ENCODE data around the gene SLC25A18.

SLC25A18 gene

GRCh38 chr22:17570851-17571631, 7.7 kb downstream of the SLC25A18 start:
- no peak for DNase-seq (ENCODE audit: low spot score)

DNA sequence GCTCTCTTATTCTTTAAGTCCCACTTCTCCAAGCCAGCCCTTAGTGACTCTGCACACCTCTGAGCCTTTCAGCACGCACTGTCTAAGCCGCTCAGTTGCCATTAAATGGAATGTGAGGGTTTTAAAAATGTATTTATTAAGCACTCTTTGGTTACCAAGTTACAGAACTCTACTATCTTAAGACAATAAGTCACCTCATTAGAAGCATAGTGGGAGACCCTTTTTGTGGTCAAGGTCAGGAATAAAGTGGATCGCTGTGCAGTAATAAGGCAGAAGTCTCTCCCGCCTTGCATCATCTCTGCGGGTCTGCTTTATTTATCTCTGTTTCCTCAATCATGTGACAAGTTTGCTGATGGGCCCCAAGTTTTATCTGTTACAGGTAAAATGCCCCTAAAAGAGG, 11.9 kb downstream of the SLC25A18 start:
- DNase-seq (ENCODE audit: low spot score), result no peak

- no peak for DNase-seq (ENCODE audit: low spot score)
These were observed 12.4 kb downstream of the SLC25A18 start for GRCh38 chr22:17575681-17576080.

DNA sequence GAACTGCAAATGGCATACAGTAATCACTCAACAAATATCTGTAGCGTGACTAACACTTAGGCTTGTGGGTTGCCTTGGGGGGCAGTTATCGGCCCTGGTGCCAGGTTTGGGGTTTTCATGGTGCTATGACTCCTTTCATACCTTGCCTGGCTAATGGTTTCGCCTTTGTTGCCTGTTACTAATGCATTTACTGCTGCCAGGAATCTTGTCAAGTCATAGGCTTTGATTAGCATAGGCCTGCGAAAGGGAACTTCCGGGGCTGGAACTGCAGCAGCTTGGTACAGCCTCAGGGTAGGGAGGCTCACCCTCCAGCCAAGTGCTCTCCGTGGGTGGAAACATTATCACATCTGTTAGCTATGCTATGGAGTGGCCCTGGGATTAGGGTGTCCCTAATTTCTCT, 13.2 kb downstream of the SLC25A18 start:
- no peak for DNase-seq (ENCODE audit: low spot score)

GRCh38 chr22:17578136-17578754, 14.9 kb downstream of the SLC25A18 start:
- no peak for DNase-seq (ENCODE audit: low spot score)

DNA sequence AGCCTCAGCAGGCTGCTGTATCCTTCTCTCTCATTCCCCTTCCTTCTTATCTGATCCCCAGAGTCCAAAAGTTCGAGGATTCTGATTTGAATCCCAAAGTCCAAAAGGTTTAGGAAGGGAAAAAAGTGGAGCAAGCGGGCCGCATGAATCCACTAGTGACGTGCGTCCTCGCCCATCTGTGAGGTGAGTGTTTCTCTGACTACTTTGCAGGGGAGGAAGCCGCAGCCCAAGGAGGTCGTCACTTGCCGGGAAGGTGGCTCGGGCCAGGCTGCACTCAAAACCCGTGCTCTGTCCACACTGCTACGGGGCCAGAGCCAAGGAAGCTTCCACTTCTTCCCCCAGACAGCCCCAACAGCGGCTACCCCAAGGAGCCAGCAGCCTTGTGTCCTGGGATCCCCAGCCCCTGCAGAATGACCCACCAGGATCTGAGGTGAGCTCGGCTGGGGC, 16.3 kb downstream of the SLC25A18 start:
- no peak for DNase-seq (ENCODE audit: low spot score)

DNA sequence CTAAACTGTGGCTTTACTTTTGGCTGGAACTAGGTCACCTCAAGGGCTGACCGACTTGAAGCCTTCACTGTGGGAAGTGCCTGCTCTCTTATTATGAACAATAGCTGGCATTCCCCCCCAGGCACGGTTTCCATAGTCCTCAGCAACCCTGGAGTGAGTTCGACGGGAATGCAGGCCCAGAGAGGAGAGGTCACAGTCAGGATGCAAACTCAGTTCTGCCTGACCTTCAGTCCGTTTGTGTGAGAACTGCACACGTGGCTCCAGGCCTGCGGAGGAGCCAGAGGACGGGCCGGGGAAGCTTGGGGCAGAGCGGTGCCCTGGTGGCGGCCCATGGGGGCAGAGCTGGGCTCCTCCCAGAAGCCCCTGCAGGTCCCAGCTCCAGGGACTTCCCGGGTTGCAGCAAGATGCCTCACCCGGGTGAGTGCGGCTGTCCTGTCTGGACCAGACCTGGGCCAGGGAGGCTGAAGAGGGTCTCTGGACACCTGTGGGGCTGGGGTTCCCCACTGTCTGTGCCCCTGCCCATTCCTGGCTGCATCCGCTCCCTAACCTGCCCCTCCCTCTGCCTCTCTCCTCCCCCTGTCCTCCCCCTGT, 17.2 kb downstream of the SLC25A18 start:
- no peak for DNase-seq (ENCODE audit: low spot score)

GRCh38 chr22:17581056-17581455, 17.8 kb downstream of the SLC25A18 start:
- DNase-seq (ENCODE audit: low spot score), result no peak

DNA sequence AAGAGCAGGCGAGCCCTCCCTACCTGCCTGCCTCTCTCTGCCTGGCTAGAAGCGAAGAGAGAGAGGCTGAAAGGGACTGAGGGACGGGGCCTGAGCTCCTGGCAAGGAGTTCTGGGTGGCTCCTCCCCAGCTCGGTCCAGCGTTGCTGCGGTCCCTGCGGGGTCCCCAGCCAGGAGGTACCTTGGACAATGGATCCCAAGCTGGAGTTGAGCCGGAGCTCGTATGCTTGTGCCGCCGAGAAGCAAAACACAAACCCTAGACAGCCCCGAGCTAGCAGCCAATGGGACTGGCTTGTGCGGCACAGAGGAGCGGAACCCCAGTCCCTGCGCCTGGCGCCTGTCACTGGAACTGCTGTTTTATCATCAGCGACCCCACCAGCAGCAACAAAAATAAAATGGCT, 18.3 kb downstream of the SLC25A18 start:
- no peak for DNase-seq (ENCODE audit: low spot score)

DNA sequence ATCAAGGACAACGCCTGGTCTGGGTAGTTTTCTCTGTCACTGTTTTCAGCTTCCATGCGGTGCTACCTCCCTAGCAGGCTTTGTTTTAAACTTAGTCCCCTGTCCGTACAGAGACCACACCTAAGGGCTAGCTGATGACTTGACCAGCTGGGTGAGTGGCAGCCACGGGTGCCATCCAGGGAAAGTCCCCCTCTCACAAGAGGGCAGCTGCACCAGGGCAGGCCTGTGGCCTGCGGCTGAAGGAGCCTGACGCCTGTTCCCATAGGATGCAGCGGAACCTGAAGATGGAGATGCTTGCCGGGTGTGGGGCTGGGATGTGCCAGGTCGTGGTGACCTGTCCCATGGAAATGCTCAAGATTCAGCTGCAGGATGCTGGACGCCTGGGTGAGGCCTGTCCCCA, 19.9 kb downstream of the SLC25A18 start:
- no peak for DNase-seq (ENCODE audit: low spot score)

- no peak for DNase-seq (ENCODE audit: low spot score)
These were observed 23.6 kb downstream of the SLC25A18 start for GRCh38 chr22:17586831-17587440.

DNA sequence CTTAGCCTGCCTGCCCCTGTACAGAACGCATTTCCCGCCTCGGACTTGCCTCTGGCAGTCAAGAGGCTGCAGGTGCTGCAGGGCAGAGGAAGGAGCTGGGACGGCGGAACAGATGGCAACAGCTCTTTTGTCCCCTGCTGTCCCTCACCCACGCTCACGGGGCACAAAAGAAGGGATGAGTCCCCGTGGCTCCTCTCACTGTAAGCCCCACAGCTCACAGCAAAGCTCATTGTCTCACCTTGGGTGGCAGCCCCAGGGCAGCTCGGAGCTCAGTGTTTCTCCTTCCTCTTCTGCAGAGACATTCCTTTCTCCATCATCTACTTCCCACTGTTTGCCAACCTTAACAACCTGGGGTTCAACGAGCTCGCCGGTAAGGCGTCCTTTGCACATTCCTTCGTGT, 24.3 kb downstream of the SLC25A18 start:
- no peak for DNase-seq (ENCODE audit: low spot score)

DNA sequence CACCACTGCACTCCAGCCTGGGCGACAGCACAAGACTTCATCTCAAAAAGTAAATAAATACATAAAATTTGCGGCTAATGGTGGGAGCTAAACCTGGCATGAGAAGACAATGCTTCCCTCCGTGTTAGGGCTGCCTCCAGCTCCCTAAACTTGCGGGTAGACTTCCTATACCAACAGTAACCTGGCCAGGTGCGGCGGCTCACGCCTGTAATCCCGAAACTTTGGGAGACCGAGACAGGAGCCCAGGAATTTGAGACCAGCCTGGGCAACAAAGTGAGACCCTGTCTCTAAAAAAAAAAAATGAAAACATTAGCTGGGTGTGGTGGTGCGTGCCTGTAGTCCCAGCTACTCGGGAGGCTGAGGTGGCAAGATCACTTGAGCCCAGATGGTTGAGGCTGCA, 25.3 kb downstream of the SLC25A18 start:
- DNase-seq (ENCODE audit: low spot score), result no peak

- no peak for DNase-seq (ENCODE audit: low spot score)
These were observed 26.6 kb downstream of the SLC25A18 start for GRCh38 chr22:17589810-17590375.

DNA sequence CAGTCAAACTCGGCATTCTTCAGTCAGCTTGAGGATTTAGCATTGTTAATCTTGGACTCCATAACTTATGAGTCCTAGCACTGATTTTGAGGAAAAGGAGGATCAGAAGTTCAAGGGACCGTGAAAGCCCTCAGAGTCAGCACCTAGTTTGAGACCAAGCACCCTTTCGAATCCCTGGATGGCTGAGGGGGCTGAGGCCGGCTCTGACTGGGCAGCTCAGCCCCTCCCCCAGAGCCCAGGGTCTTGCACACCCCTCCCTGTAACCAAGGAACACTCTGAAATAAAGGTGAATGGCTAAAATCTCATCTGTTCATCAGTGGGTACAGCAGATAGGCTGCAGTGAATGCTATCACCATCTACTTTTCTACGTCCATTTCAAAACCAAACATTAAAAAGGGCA, 27.3 kb downstream of the SLC25A18 start:
- DNase-seq (ENCODE audit: low spot score), result no peak

DNA sequence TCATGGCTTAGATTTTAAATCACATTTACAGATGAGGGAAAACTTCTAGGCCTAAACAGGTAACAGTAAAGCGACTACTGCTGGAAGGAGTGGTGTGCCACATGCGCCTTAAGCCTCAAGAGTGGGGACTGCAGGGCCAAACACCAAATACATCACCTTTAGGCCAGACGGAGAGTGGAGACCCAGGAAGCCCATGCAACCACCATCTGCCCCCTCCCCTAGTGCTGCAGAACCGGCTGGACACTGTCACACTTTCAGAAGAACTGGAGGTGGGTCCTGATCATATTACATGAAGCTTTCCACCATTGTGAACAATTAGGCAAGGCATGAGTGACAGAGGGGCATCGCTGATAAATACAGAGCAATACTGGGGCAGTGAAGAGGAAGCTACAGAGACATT, 28.9 kb downstream of the SLC25A18 start:
- no peak for DNase-seq (ENCODE audit: low spot score)

GRCh38 chr22:17596226-17596625, 32.9 kb downstream of the SLC25A18 start:
- DNase-seq (ENCODE audit: low spot score), result no peak

GRCh38 chr22:17597217-17597616, 33.9 kb downstream of the SLC25A18 start:
- no peak for DNase-seq (ENCODE audit: low spot score)

- no peak for DNase-seq (ENCODE audit: low spot score)
These were observed 35.0 kb downstream of the SLC25A18 start for GRCh38 chr22:17598318-17598717.

GRCh38 chr22:17601031-17601430, 37.7 kb downstream of the SLC25A18 start:
- DNase-seq (ENCODE audit: low spot score), result no peak

DNA sequence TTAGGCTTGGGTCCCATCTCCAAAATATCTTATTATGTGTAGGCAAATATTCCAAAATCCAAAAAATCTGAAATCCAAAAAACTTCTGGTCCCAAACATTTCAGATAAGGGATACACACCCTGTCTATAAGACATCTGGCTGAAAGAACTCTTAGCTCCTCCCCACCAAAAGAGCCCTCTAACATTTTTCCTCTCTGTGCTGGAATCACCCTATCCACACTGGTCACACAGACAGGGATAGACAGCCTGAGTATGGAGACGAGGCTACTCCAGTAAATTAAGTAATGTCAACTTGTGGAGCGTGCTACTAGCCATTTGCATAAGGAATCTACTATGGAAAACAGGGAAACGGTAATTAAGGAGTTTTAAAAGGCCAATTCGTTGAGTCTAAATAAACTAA, 40.4 kb downstream of the SLC25A18 start:
- no peak for DNase-seq (ENCODE audit: low spot score)

GRCh38 chr22:17606496-17606895, 43.2 kb downstream of the SLC25A18 start:
- no peak for DNase-seq (ENCODE audit: low spot score)
